Glomerular visceral epithelial cell (primary cell): Measurements from ENCODE around the gene CELF5.

Source experiments
- DNase-seq: peaks from one replicate; pipeline ENCODE4 v3.0.0-alpha.2; 2016; ENCODE audit errors: extremely low spot score

Gene CELF5

GRCh38 chr19:3344608-3345598, 120.4 kb downstream of the CELF5 start:
- no peak for DNase-seq

GRCh38 chr19:3345850-3346460, 121.5 kb downstream of the CELF5 start:
- DNase-seq = no peak
